ENCODE data around the gene ICE2. TPM values are rescaled to one million over a fixed set of nuclear protein-coding genes. Genes with fewer than 3 reads are reported as not detected.

ICE2 gene
- total and polyA plus RNA-seq, 2 of the 4 experiments (the other 2 are of a cell fraction), result 14.7 to 21.1 TPM

GRCh38 chr15:60372756-60373155, 106.2 kb downstream of the ICE2 start:
- Histone ChIP-seq H4K5ac (ENCODE audit: low read depth, low read length) (peak overlapping the region; percentile 57; the same call in 1 of the 2 replicates), H4K20me1 (ENCODE audit: insufficient read depth, low read length) (peaks cover 72% of the 10 kb centered on the region), H3K79me1 (ENCODE audit: low read depth in 1 of 2, low read length in 2 of 2) (peaks cover 31 to 74% of the 10 kb centered on the region in 2 experiments), H3K36me3 (ENCODE audit: control insufficient read depth, insufficient read depth, low read length) (peaks cover 46% of the 10 kb centered on the region), H3K56ac (ENCODE audit: extremely low read depth, insufficient read depth, low read length) (peak overlapping the region; percentile 22; the same call in 1 of the 2 replicates), H2AFZ (replicated peaks; ENCODE audit: low read length, poor library complexity) (no peak overlapping the region), H3K9me3 (ENCODE audit: control insufficient read depth, insufficient read depth, low read length) (no peaks in the 10 kb centered on the region), H2BK15ac (ENCODE audit: low read depth, low read length) (peak overlapping the region; percentile 78; the same call in 1 of the 3 replicates), H2BK20ac (ENCODE audit: low read depth, low read length) (no peak overlapping the region), H3K18ac (ENCODE audit: low read depth, low read length) (peak overlapping the region; percentile 65; the same call in 1 of the 2 replicates), H3K27me3 (ENCODE audit: control insufficient read depth, insufficient read depth, low read length) (no peaks in the 10 kb centered on the region), H2BK120ac (ENCODE audit: low read depth, low read length) (peak overlapping the region; percentile 18; the same call in 1 of the 2 replicates), H3K4me1 (ENCODE audit: control insufficient read depth, insufficient read depth, low read length) (peaks cover 43% of the 10 kb centered on the region), H3K4me2 (ENCODE audit: low read depth, low read length) (no peak overlapping the region), H4K91ac (ENCODE audit: insufficient read depth, low read depth, low read length) (peak overlapping the region; percentile 48), H2AK9ac (replicated peaks; ENCODE audit: low read depth, low read length, poor library complexity) (no peak overlapping the region), H3K9ac (ENCODE audit: low read depth, low read length) (no peak overlapping the region), H3K14ac (replicated peaks; ENCODE audit: low read depth, low read length) (peak overlapping the region; percentile 90), H3K4me3 (ENCODE audit: insufficient read depth, low read depth, low read length) (no peak overlapping the region), H3K23ac (ENCODE audit: low read depth, low read length) (peak overlapping the region; percentile 48), H3K27ac (ENCODE audit: insufficient read depth, low read length) (peak overlapping the region; percentile 81), H2BK5ac (ENCODE audit: low read depth, low read length, poor library complexity, severe bottlenecking) (peak overlapping the region; percentile 98), H3K4ac (ENCODE audit: low read depth, low read length) (peak overlapping the region; percentile 46; the same call in 1 of the 2 replicates), H3K9me1 (ENCODE audit: insufficient read depth, low read length) (peaks cover 23% of the 10 kb centered on the region), H4K8ac (ENCODE audit: low read depth in 2 of 2, low read length in 2 of 2) (peak overlapping the region; percentile 3 to 69; a peak in 2 of 4 replicates), H2AK5ac (ENCODE audit: low read depth, low read length) (peak overlapping the region; percentile 80)
- ATAC-seq (ENCODE audit: low read depth), result no peak
- CTCF ChIA-PET, result no interaction called here
- in situ Hi-C loops (cut with MboI; ENCODE audit: low sequenced_read_pairs) (no loop called here), intact Hi-C loops (cut with micrococcal nuclease) (no loop called here), dilution Hi-C loops (cut with HindIII; ENCODE audit: low sequenced_read_pairs, unreplicated experiment) (no loop called here)
- POLR2A ChIA-PET (ENCODE audit: unreplicated experiment), result interaction anchor here (0.5 kb wide), 1 partner anchor 11 kb away, joined by 4 read pairs; no protein-coding TSS in a partner anchor
- no TSS peak for BruUV-seq (replicated peaks)
- DNase-seq, result no peak
- TF ChIP-seq CHD1 (IDR thresholded peaks at IDR 0.05; ENCODE audit: low read depth, low read length) (no peak), USF2 (IDR thresholded peaks at IDR 0.05; ENCODE audit: low read depth, low read length) (no peak)
- WGBS, 2 experiments (ENCODE audit: extremely low coverage in 2 of 2, insufficient read length in 1 of 2), result no CpG with 5 or more reads among the region's 1 CpG

All from IMR-90 (cell line).